Pons (tissue), 1 donor: ENCODE results near the gene PLA2G2E.

Experiments
- DNase-seq: peaks from one replicate; pipeline ENCODE4 v3.0.0-alpha.2; 2016; ENCODE audit warnings: low spot score

Gene PLA2G2E

DNA sequence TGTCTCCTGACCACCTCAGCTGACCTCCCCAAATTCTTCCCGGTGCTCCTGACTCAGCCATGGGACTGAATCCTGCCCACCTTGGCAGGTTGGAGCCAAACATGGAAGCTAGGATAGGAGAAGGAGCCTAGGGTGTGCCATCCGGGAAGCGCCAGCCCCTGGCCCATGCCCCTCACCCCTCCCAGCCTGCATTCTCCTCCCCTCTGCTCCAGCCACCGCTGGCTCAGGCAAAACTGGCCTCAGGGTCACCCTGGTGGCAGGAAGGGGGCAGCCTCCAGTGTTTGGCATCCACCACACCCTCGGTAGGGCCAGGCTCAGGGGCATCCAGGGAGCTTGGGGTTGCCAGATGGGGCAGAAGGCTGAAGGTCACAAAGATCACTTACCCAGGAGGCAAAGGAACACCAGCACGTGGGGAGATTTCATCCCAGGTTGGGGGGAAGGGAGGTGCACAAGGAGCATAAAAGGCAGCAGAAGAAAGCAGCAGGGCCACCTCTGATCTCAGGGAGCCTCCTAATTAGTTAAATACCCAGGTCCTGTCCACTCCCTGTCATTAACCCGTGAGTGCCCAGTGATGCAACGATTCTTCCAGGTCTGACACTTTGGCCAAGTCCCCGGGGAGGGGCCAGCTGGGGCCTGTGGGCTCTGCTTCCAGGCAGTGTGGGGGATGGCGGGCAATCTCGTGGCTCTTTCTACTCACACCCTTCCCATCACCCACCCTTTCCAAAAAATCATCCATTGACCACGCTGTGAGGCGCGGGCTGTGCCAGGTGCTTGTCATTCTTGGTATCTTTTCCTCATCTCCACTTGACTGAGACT lies at the start of gene PLA2G2E:
TSS of gene PLA2G2E (minus strand) at position 481 of the 816 bp plus-strand sequence. CDS start at position 423, 58 bp downstream.
- no peak for DNase-seq

GRCh38 chr1:19971664-19972063 lies 48.2 kb upstream of the PLA2G2E start:
- DNase-seq = no peak

GRCh38 chr1:19969898-19970660 lies 46.7 kb upstream of the PLA2G2E start:
- no peak for DNase-seq

GRCh38 chr1:19967808-19968207 lies 44.4 kb upstream of the PLA2G2E start:
- no peak for DNase-seq

DNA sequence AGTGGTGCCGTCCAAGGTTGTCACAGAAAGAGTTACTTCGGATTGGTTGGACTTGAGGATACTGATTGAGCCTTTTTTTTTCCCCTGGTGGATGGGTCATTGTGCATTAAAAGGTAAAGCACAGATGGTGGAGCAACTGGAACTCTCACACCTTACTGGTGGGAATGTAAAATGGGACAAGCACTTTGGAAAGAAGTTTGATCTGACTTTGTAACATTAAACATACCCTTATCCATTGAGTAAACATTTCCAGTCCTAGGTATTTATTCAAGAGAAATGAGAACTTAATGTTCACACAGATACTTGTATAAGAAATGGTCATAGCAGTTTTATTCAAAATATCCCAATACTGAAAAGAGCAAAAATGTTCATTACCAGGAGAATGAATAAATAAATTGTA lies 41.1 kb upstream of the PLA2G2E start:
- DNase-seq = no peak

DNA sequence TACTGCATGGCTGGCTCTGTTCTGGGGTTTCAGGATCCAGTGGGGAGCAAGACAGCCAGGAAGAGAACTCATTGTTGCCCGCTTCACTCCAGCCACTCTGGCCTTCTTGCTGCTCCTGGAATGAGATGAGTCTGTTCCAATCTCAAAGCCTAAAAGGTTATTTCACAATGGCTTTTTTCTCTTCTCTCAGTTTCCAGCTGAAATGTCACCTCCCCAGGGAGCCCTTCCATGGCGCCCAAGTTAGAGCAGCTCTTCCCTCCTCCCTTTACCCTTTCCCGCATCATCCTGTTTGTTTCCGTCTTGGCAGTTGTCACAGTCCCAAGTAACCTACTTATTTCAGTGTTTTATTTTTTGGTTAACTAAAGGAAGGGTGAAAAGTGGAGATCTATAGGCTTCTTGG lies 40.2 kb upstream of the PLA2G2E start:
- no peak for DNase-seq

DNA sequence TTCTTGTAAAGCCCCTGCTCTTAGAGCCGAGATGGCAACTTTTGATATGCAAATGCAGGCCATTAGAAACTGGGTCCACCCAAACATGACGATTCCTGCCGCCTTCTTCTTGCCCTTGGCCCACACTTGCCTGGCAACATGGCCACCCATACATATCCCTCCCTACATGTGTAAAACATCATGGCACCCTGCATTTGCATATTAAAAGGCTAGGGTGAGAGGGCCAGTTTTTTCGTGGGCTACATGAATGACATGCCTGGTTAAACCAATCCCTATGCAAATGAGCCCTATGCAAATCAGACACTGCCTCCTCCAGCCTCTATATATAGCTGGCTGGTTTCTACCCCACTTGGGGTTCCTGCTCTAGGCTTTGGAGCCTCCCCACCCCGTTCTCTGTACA lies 37.2 kb upstream of the PLA2G2E start:
- DNase-seq = no peak

DNA sequence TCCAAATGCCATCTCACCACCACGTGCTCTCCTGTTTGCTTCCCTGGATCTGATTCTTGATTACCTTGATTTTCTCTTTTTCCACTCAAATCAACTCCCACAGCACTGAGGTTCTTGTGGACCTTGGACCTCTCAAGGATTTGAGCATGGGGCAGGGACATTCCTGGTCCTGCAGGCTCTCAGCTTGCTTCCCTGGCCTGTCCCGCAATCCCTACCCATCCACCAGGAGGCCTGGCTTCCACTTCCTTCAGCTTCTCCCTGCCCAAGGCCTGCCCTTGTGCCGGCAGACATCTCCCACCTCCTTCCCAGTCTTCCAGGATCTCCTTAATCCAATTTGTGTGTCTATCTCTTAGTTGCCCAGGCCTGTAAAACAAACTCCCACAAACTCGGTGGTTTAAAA lies 34.4 kb upstream of the PLA2G2E start:
- no peak for DNase-seq

- no peak for DNase-seq
Observed at GRCh38 chr1:19955534-19956170, 32.2 kb upstream of the PLA2G2E start.

DNA sequence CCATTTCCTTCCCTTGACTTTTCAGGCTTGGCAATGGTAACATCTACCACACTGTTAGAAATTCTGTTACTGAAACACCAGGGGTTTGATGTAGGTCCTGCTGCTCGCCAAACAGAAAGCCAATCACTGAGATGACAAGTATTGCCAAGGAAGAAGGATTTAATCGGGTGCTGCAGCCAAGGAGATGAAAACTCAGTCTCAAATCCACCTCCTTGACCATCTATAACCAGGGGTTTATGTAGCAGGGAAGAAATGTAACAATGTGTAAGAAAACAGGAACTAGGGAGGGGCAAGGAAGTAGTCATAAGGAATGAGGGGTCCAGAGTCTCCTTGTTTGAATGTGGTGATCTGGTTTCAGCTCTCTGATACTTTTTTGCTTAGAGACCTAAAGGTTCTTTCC lies 30.6 kb upstream of the PLA2G2E start:
- no peak for DNase-seq

DNA sequence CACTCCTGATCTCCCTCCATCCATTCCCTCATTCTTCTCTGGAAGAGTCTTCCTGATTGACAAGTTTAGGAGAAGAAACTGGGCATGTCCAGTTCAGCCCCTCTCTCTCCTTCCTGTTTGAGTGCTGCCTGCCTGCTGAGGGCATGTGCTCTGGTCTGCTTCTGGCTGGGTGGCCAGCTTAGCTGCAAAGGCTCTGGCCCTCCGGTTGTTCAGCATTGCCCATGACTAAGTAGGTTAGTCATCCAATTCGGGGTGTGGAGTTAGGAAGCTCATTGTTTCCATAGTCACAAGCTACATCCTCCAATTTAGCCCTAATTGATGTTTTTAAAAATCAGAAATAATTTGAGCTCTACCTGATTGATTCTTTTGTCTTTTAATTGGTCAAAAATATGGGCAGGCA lies 25.6 kb upstream of the PLA2G2E start:
- DNase-seq = no peak

GRCh38 chr1:19946971-19947370 lies 23.6 kb upstream of the PLA2G2E start:
- DNase-seq = no peak

DNA sequence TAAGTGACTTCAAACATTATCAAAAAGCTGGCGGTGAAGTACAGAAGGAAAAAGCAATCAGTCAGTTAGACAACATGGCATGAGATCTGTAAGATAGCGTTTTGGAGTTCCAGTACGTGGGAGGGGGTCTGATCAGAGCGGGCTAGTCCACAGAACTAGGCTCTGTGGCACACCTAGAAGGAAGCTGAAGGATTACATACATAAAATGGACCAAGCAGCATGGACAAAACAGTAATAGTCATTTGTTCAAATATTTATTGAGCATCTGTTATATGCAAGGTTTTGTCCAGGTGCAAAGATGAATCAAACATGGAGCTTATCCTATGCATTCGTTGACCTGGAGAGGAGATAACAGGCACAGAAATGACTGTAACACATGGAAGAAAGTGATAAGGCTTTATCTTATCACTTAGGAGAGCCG lies 22.9 kb upstream of the PLA2G2E start:
- no peak for DNase-seq

DNA sequence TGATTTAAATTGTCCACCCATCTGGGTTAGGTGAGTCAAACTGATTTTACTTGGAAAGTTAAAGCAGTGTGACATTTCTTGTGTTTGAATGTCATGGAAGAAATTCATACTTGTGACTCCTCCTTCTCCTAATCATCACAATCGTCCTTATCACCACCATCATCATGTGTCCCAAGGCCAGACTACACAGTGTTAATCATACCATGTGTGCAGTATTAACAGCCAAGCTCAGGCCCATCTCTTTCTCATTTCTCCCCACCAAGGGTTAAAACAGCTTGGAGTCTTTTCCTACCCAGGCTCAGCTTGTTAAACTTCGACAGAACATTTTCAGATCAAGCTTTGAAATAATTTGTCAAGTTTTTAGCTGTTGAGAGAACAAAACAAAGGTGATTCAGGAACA lies 22.5 kb upstream of the PLA2G2E start:
- DNase-seq = no peak

DNA sequence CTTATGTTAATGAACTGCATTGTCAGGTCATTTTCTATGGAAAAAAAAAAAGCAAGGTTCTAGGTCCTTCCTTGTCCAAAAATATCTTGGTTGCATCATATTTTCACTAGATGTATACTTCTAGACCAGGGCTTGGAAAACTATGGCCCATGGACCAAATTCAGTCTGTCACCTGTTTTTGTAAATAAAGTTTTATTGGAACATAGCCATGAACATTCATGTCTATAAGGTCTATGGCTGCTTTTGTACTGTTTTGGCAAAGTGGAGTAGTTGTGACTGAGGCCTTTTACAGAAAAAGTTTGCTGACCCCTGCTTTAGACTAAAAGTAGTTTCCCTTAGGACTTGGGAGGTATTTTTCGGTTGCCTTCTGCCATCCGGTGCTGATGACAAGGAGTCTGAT lies 19.2 kb upstream of the PLA2G2E start:
- no peak for DNase-seq

GRCh38 chr1:19942088-19942487 lies 18.7 kb upstream of the PLA2G2E start:
- no peak for DNase-seq

DNA sequence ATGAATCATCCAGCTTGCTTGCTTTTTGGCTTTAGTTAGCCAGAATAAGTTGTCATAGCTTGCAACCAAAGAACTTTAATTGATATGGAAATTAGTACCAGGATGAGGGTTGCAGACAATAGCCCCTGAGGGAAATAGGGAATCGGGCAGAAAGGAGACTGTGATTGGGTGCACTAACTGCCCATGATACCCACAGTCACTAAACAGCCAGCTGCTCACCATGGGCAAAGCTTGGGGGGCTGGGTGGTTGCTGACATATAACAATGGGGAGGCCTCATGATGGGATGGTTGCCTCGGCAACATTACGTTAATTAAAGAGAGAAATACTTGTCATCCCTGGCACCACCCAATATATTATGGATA lies 17.8 kb upstream of the PLA2G2E start:
- DNase-seq = no peak

DNA sequence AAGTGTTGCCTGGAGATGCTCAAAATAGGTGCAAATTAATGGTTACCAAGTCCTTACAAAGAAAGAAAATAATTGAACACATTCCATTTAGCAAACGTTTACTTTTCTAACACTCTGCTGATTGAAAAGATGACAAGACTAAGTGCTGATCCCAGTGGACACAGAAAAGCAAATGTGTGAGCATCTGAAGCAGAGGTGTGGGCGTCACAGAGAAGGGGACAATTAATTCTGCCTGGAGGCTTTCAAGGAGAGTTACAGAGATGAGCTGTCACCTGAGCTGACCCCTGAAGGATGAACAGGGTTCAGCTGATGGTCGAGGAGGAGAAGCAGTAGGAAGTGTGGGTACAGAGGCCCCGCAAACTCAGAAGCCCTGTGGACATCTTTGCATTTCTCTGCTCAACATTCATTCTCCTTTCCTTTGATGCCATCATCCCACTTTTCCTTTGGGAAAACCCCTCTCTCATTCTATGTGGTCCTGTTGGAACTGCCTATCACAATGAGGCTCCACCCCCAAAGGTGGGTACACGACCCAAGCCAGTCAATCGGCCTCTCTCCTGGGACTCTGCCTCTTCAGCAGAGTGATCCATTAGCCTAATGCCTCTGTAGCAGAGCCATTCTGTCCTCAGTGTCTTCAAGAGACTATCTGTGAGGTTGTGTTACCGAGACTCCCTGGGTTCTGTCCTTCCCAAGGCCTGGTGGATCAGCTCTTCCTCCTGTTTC lies 17.2 kb upstream of the PLA2G2E start:
- DNase-seq = no peak

GRCh38 chr1:19938472-19938871 lies 15.1 kb upstream of the PLA2G2E start:
- no peak for DNase-seq

- no peak for DNase-seq
Observed at GRCh38 chr1:19936061-19936750, 12.8 kb upstream of the PLA2G2E start.

- DNase-seq = no peak
Observed at GRCh38 chr1:19934336-19934735, 10.9 kb upstream of the PLA2G2E start.

DNA sequence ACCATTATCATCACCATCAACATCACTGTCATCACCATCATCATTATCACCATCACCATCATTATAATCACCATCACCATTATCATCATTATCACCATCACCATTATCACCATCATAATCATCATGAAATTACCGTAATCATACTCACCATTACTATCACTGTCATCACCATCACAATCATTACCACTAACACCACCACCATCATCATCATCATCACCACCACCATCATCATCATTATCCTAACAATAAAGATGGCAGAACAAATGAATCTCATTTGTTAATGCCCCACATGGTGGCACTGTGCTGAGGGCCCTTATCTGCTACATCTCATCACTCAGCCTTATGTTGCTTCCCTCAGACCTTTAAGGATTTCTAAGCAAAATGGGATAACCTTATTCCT lies 9.4 kb upstream of the PLA2G2E start:
- DNase-seq = no peak
